Stimulated activated CD4-positive, alpha-beta T cell treated with anti-CD3 and anti-CD28 coated beads, Interleukin-4, amount 100 ng/mL, for 24 hours (primary cell): Measurements from ENCODE around the gene GPBP1.
"Not testable (repeated sequence)": the region's sequence is repeated elsewhere in the genome, so short reads cannot be mapped to it uniquely, and the experiment has no call there.

ENCODE experiments used
- DNase-seq: peaks from one replicate; pipeline ENCODE4 v3.0.0-alpha.2; 2020

The GPBP1 gene

DNA sequence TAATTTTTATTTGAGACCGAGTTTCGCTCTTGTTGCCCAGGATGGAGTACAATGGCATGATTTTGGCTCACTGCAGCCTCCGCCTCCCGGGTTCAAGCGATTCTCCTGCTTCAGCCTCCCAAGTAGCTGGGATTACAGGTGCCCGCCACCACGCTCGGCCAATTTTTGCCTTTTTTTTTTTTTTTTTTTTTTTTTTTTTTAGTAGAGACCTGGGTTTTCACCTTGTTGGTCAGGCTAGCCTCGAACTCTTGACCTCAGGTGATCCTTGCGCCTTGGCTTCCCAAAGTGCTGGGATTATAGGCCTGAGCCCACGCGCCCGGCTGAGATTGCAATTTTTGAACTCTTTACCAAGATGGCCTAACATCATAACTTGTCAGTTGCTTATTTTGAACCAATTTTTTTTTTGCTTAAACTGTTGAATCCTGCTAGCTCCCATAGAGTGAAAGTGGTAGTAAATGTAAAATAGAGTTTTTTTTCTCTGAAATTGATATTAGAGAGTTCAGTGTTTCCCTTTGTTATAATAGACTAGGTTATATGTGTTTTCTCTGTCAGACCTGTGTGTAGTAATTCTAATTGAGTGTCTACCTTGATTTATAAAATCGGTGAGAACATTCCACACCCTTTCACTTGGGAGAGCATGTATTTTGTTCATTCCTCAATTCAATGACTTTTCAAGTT lies 3.8 kb downstream of the GPBP1 start:
- DNase-seq: no peak

DNA sequence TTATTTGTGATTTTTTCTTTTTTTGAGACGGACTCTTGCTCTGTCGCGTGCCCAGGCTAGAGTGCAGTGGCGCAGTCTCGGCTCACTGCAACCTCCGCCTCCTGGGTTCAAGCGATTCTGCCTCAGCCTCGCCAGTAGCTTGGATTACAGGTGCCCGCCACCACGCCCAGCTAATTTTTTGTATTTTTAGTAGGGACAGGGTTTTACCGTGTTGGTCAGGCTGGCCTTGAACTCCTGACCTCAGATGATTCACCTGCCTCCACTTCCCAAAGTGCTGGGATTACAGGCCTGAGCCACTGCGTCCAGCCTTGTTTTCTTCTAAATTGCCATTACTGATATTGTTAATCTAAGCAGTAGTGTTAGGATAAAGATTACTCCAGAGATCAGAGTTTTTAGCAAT lies 4.4 kb downstream of the GPBP1 start:
- not testable (repeated sequence) for DNase-seq

- no peak for DNase-seq
Observed at GRCh38 chr5:57179262-57180200, 5.7 kb downstream of the GPBP1 start.

DNA sequence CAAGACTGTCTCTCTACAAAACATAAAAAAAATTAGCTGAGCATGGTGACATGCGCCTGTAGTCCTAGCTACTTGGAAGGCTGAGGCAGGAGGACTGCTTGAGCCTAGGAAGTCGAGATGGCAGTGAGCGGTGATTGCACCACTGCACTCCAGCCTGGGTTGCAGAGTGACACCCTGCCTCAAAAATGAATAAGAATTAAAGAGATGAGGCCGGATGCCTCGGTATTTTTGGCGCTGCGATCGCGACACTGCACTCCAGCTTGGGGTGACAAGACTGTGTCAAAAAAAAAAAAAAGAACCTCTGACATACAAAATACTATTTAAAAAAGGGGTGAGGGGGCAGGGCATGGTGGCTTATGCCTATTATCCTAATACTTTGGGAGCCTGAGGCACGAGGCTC lies 7.3 kb downstream of the GPBP1 start:
- no peak for DNase-seq

DNA sequence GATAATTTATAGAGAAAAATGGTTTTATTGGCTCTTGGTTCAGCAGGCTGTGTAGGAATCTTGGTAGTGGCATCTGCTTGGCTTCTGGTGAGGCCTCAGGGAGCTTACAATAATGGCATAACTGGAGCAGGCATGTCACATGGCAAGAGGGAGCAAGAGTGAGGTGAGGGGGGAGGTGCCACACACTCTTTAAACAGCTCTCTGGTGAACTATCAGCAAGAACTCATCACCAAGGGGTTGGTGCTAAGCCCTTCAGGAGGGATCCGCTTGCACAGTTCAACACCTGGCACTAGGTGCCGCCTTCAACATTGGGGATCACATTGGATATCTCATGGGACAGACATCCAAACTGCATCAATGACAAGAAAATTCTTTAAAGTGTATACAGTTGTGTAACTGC lies 10.5 kb downstream of the GPBP1 start:
- no peak for DNase-seq

GRCh38 chr5:57185313-57185712 lies 11.5 kb downstream of the GPBP1 start:
- DNase-seq: no peak

GRCh38 chr5:57186194-57186593 lies 12.3 kb downstream of the GPBP1 start:
- DNase-seq: no peak

DNA sequence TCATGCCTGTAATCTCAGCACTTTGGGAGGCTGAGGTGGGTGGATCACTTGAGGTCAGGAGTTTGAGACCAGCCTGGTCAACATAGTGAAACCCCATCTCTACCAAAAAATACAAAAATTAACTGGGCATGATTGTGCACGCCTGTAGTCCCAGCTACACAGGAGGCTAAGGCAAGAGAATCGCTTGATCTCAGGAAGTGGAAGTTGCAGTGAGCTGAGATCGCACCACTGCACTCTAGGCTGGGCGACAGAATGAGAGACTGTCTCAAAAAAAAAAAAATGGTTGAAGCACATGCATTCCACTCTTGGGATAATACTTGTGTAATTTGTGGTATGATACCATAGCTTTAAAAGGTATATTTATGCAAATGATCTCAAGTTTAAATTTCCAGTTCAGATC lies 14.1 kb downstream of the GPBP1 start:
- not testable (repeated sequence) for DNase-seq

DNA sequence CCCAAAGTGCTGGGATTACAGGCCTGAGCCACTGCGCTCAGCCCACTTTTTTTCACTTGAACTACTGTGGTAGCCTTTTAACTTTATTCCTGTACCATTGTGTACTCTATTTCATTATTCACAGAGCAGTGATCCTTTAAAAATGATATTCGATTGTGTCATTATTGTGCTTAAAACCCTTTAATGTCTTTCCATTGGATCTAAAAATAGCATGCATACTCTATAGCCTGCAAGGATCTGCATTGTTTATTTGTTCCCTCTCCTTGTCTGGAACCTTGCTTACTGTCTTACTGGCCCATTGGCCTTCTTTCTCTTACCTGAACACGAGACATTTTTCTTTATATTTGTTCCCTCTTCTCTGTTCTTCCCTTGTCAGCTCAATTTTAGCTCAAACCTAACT lies 15.7 kb downstream of the GPBP1 start:
- no peak for DNase-seq

- DNase-seq: no peak
Observed at GRCh38 chr5:57190593-57190992, 16.7 kb downstream of the GPBP1 start.

- no peak for DNase-seq
Observed at GRCh38 chr5:57191163-57191562, 17.3 kb downstream of the GPBP1 start.

- DNase-seq: no peak
Observed at GRCh38 chr5:57191986-57192385, 18.1 kb downstream of the GPBP1 start.

DNA sequence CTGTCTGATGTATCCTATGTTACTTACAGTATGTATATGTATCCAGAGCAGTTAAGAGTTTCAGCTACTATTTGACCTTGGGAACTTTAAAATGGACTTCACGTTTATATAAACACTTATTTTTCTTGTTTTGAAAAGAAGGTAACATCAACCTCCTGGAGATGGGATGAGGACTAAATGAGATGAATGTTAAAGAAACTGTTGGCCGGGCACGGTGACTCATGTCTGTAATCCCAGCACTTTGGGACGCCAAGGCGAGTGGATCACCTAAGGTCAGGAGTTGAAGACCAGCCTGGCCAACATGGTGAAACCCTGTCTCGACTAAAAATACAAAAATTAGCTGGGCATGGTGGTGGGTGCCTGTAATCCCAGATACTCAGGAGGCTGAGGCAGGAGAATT lies 19.0 kb downstream of the GPBP1 start:
- not testable (repeated sequence) for DNase-seq

DNA sequence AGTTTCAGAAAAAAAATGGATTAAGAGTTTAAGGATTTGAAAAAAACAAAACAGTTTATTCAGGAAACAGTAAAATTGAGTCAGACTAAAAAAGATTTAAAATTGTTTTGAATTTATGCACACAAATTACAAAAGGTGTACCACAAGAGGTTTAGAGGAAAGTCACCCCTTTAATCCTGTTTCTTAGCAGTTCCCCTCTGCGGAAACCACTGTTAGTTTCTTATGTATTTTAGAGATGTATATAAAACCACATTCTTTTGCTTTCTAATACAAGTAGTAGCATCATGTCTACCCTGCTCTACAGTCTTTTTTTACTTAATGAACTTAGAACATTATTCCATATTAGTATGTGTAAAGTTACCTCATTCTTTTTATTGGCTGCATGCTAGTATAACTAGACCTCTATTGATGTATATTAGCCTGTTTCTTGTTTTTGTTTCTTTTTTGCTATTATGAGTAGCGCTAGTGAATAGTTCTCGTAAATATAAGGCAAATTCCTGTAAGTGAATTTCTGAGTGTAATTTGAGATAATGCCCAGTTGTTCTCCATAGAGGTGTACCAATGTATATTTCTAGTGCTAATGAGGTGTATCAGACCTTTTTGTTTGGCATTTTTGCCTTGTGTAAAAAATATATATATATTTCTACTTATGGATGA lies 20.0 kb downstream of the GPBP1 start:
- no peak for DNase-seq

DNA sequence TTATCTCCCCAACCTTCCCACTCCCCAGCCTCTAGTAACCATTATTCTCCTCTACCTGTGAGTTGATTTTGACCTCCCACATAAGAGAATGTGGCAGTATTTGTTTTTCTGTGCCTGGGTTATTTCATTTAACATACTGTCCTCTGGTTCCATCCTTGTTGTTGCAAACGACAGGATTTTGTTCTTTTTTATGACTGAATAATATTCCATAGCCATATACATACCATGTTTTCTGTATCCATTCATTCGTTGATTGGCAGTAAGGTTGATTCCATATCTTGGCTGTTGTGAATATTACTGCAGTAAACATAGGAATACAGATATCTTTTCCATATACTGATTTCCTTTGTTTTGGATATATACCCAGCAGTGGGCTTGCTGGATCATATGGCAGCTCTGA lies 20.8 kb downstream of the GPBP1 start:
- DNase-seq: no peak

- no peak for DNase-seq
Observed at GRCh38 chr5:57195060-57195459, 21.2 kb downstream of the GPBP1 start.

DNA sequence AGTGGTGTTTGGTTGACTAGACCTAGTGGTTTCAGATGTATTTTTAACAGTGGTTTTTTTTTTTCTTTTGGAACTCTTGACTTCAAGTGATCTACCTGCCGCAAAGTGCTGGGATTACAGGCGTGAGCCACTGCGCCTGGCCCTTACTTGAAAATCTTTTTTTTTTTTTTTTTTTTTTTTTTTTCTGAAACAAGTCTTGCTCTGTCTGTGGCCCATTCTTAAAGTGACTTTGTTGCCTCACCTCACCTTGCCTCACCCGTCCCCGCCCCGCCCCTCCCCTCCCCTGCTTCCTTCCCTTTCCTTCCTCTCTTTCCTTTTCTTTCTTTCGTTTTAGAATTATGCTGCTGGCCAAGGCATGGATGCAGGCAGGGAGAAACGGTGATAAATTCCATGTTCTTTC lies 26.0 kb downstream of the GPBP1 start:
- DNase-seq: no peak

DNA sequence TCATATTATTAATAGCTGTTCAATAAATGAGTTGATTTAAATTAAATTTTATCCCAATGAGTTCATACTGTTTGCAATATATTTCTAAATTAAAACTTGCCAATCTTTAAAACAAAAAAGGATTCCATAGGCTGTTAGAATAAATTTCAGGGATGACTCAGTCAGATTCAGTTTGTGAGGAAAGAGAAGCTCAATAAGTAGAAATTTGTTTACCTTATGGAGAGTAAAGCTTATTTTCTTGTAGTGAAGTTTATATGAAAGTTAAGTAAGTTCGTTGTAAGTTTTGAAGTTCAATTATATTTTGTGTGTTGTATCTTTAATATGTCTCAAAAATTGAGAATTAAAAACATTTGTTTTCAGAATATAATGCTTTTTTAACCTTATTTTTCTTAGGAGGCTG lies 29.0 kb downstream of the GPBP1 start:
- no peak for DNase-seq

GRCh38 chr5:57207007-57207653 lies 33.3 kb downstream of the GPBP1 start:
- DNase-seq: no peak

DNA sequence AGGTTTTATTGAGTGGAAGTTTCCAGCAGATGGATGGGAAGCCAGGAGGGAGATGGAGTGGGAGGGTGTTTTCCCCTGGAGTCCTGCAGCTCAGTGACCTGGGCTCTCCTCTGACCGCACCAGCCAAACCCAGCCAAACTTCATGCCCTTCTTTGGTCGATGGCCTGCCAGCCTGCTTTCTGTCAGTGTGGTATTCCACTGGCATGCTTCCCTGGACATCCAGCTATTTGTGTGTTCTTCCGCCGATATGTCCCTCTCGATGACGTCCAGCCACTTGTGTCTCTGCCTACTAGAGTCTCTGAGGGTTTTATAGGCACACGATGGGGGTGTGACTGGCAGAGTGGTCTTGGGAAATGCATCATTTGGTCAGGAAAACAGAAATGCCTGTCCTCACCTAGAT lies 33.8 kb downstream of the GPBP1 start:
- DNase-seq: no peak

- no peak for DNase-seq
Observed at GRCh38 chr5:57209316-57210040, 35.6 kb downstream of the GPBP1 start.

DNA sequence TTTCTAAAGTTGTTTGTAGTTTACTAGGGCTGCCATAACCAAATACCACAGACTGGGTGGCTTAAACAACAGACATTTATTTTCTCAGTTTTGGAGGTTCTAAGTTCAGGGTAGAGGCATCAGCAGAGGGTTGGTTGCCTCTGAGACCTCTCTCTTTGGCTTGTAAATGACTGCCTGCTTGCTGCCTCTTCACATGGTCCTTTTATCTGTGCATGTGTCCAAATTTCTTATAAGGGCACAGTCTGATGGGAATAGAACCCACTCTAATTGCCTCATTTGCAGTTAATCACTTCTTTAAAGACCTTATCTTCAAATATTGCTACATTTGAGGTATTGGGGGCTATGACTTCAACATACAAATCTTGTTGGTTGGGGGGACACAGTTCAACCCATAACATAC lies 36.8 kb downstream of the GPBP1 start:
- no peak for DNase-seq

DNA sequence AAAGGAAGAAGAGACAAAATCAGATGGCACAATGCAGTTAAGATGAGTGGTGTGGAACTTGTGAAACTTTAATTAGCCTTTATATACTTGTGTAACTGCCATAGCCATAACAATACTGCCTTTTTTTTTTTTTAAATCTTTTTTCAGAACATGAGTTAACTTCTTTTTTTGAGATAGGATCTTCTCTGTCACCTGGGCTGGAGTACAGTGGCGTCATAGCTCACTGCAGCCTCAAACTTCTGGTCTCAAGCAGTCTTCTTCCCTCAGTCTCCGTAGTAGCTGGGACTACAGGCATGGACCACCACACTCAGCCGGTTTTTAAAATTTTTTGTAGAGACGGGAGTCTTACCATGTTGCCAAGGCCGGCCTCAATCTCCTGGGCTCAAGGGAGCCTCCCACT lies 37.2 kb downstream of the GPBP1 start:
- DNase-seq: no peak
